ENCODE results near the gene DPP6. TPM values are rescaled to one million over a fixed set of nuclear protein-coding genes. Genes with fewer than 3 reads are reported as not detected.

Gene DPP6
- total RNA-seq, 1 donor from 2014 or later: not detected

DNA sequence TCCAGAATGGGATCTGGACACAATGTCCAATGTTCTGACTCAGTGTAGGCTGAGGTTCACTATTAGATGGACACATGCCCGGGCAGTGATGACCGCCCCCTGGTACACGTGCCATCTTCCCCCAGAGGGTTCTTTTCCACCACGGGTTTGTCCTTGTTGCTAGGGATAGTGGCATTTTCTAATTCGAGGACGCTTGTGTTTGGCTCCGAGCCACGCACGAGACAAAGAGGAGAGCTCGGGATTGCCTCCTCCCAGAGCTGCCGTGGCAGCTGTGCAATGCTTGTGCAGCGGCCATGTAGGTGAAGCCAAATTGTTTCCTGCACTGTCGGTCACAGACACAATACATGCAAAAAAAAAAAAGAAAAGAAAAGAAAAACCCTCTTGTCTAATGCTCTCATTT is 743.2 kb downstream of the DPP6 start:
- Mint-ChIP-seq H3K36me3 (ENCODE audit: unreplicated experiment) (peaks cover 23% of the 10 kb centered on the region), H3K4me1 (ENCODE audit: low read depth, unreplicated experiment) (no peaks in the 10 kb centered on the region), H3K27ac (ENCODE audit: unreplicated experiment) (no peak overlapping the region), H3K27me3 (ENCODE audit: unreplicated experiment) (peaks cover 2% of the 10 kb centered on the region), H3K9me3 (ENCODE audit: unreplicated experiment) (peaks cover 24% of the 10 kb centered on the region), H3K4me3 (ENCODE audit: unreplicated experiment) (no peak overlapping the region)
- TF ChIP-seq, protein P1, sequence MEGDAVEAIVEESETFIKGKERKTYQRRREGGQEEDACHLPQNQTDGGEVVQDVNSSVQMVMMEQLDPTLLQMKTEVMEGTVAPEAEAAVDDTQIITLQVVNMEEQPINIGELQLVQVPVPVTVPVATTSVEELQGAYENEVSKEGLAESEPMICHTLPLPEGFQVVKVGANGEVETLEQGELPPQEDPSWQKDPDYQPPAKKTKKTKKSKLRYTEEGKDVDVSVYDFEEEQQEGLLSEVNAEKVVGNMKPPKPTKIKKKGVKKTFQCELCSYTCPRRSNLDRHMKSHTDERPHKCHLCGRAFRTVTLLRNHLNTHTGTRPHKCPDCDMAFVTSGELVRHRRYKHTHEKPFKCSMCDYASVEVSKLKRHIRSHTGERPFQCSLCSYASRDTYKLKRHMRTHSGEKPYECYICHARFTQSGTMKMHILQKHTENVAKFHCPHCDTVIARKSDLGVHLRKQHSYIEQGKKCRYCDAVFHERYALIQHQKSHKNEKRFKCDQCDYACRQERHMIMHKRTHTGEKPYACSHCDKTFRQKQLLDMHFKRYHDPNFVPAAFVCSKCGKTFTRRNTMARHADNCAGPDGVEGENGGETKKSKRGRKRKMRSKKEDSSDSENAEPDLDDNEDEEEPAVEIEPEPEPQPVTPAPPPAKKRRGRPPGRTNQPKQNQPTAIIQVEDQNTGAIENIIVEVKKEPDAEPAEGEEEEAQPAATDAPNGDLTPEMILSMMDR (IDR thresholded peaks at IDR 0.05; ENCODE audit: partially characterized antibody, unreplicated experiment): no peak
- DNase-seq: no peak

DNA sequence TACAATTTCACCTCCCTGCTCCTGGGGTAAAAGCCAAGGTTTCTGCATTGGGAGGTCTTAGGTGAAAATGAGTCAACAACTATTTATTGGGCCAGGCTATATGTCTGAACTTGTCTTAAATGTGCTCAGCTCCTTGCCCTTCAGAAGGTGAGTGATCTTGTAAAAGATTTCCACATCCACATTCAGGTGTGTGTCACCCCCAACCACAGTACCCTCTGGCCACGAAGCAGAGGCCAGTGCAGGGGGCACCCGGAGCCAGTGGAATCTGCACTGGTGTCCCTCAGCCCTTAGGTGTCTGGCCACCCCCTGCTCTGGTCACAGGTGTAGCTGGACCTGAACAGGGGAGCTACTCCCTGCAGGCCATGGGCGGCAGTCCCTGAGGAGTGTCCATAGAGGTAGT is 752.3 kb downstream of the DPP6 start:
- H3K9me3 Mint-ChIP-seq (ENCODE audit: unreplicated experiment): peaks cover 20% of the 10 kb centered on the region
- H3K27me3 Mint-ChIP-seq (ENCODE audit: unreplicated experiment): no peaks in the 10 kb centered on the region
- no peak for DNase-seq
- TF ChIP-seq, protein P1 (IDR thresholded peaks at IDR 0.05; ENCODE audit: partially characterized antibody, unreplicated experiment): no peak
- H3K4me1 Mint-ChIP-seq (ENCODE audit: low read depth, unreplicated experiment): no peaks in the 10 kb centered on the region
- H3K4me3 Mint-ChIP-seq (ENCODE audit: unreplicated experiment): no peak overlapping the region
- no peak overlapping the region for H3K27ac Mint-ChIP-seq (ENCODE audit: unreplicated experiment)
- H3K36me3 Mint-ChIP-seq (ENCODE audit: unreplicated experiment): peaks cover 8% of the 10 kb centered on the region

DNA sequence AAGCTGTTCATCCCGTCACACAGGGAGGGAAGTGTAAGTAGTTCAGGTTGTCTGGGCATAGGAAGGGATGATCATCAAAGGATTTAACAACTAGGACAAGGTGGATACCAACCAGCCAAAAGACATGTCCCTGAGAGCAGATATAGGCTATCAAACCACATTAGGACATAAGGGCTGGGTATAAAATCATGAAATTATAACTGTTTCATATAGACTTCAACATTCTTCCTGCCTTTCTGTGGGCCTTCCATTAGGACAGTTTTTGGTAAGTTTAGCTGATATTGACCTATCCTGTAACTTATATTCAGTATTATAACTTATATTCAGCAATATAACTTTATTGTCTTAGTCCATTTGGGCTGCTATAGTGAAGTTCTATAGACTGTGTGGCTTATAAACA is 759.8 kb downstream of the DPP6 start:
- no peaks in the 10 kb centered on the region for H3K4me1 Mint-ChIP-seq (ENCODE audit: low read depth, unreplicated experiment)
- TF ChIP-seq, protein P1 (IDR thresholded peaks at IDR 0.05; ENCODE audit: partially characterized antibody, unreplicated experiment): no peak
- H3K27me3 Mint-ChIP-seq (ENCODE audit: unreplicated experiment): no peaks in the 10 kb centered on the region
- no peak overlapping the region for H3K27ac Mint-ChIP-seq (ENCODE audit: unreplicated experiment)
- DNase-seq: no peak
- H3K4me3 Mint-ChIP-seq (ENCODE audit: unreplicated experiment): no peak overlapping the region
- H3K9me3 Mint-ChIP-seq (ENCODE audit: unreplicated experiment): peaks cover 16% of the 10 kb centered on the region
- H3K36me3 Mint-ChIP-seq (ENCODE audit: unreplicated experiment): peaks cover 10% of the 10 kb centered on the region

DNA sequence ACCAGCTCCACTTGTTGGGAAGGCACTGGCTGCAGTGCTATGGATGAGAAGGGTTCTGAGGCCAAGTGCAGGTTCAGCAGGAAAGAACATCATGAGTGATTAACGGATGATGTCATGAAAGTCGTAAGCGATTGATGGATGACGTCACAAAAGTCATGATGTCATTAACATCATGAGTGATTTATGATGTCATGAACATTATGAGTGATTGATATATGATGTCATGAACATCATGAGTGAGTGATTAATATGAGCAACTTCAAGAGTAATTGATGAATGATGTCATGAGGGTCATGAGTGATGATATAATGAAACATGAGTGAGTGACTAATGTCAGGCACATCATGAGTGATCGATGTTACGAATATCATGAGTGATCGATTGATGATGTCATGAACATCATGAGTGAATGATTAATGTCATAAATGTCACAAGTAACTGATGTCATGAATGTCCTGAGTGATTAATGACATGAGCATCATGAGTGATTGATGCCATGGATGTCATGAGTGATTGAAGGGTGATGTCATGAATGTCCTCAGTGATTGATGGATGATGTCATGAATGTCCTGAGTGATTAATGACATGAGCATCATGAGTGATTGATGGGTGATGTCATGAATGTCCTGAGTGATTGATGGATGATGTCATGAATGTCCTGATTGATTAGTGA is 765.2 kb downstream of the DPP6 start:
- H3K36me3 Mint-ChIP-seq (ENCODE audit: unreplicated experiment): peaks cover 4% of the 10 kb centered on the region
- no peaks in the 10 kb centered on the region for H3K4me1 Mint-ChIP-seq (ENCODE audit: low read depth, unreplicated experiment)
- peaks cover 10% of the 10 kb centered on the region for H3K9me3 Mint-ChIP-seq (ENCODE audit: unreplicated experiment)
- TF ChIP-seq, protein P1 (IDR thresholded peaks at IDR 0.05; ENCODE audit: partially characterized antibody, unreplicated experiment): no peak
- H3K27ac Mint-ChIP-seq (ENCODE audit: unreplicated experiment): no peak overlapping the region
- no peak for DNase-seq
- H3K27me3 Mint-ChIP-seq (ENCODE audit: unreplicated experiment): peaks cover 2% of the 10 kb centered on the region
- no peak overlapping the region for H3K4me3 Mint-ChIP-seq (ENCODE audit: unreplicated experiment)

DNA sequence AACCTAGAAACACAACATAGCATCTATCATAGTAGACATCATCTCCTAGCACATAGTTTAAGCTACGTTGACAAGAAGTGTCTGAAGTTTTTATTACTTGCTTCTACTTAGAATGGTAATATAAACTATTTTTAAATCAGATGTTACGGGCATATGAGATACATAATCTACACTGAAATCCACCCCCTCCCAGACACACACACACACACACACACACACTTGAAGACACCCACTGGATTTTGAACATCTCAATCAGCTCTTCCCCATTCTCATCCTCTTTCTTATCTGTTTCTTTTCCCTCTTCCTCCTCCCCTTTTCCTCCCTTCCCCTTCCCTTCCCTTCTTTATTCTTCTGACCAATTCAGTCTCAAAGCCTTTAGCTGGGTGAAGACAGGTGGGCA is 774.8 kb downstream of the DPP6 start:
- Mint-ChIP-seq H3K27me3 (ENCODE audit: unreplicated experiment) (peaks cover 2% of the 10 kb centered on the region), H3K4me3 (ENCODE audit: unreplicated experiment) (no peak overlapping the region), H3K27ac (ENCODE audit: unreplicated experiment) (no peak overlapping the region), H3K9me3 (ENCODE audit: unreplicated experiment) (peaks cover 11% of the 10 kb centered on the region), H3K4me1 (ENCODE audit: low read depth, unreplicated experiment) (no peaks in the 10 kb centered on the region), H3K36me3 (ENCODE audit: unreplicated experiment) (no peaks in the 10 kb centered on the region)
- DNase-seq: no peak
- TF ChIP-seq, protein P1 (IDR thresholded peaks at IDR 0.05; ENCODE audit: partially characterized antibody, unreplicated experiment): no peak

Measured in glutamatergic neuron (in vitro differentiated cells).